Spleen (tissue), 11 donors: ENCODE data around the gene MYO3B. TPM values are rescaled to one million over a fixed set of nuclear protein-coding genes. Genes with fewer than 3 reads are reported as not detected.

ENCODE experiments used
- DNase-seq: peaks from one replicate; pipeline ENCODE4 v3.0.0-alpha.2; 2020
- H3K27ac ChIP-seq, 8 donors: fragments of 200-600 bp; sonication (generic) in 7 of 8; 1 replicate in 4 of 8; 2 replicates in 4 of 8; pipeline versions ENCODE4 v1.5.0 to v1.8.0; 2016 to 2021; ENCODE audit warnings: inconsistent platforms in 4 of 8, mild to moderate bottlenecking in 4 of 8, moderate library complexity in 1 of 8
- H3K27me3 ChIP-seq, 7 donors: fragments of 200-600 bp; sonication (generic) in 6 of 7; replicated peaks in 1 of 7; 1 replicate in 4 of 7; 2 replicates in 3 of 7; pipeline versions ENCODE4 v1.5.0 to v1.8.0; 2016 to 2021; ENCODE audit warnings: inconsistent platforms in 3 of 7, mild to moderate bottlenecking in 1 of 7
- H3K36me3 ChIP-seq, 6 donors: fragments of 200-600 bp; sonication (generic) in 5 of 6; 1 replicate in 4 of 6; 2 replicates in 2 of 6; pipeline versions ENCODE4 v1.5.0 to v1.8.0; 2016 to 2021; ENCODE audit warnings: inconsistent platforms in 2 of 6
- H3K4me1 ChIP-seq, 6 donors: fragments of 200-600 bp; sonication (generic) in 5 of 6; 1 replicate in 3 of 6; 2 replicates in 3 of 6; pipeline versions ENCODE4 v1.5.0 to v1.8.0; 2016 to 2021; ENCODE audit warnings: inconsistent platforms in 3 of 6
- H3K4me3 ChIP-seq, 8 donors: fragments of 200-600 bp; sonication (generic) in 7 of 8; 1 replicate in 4 of 8; 2 replicates in 4 of 8; pipeline versions ENCODE4 v1.5.0 to v1.8.0; 2016 to 2021; ENCODE audit warnings: inconsistent platforms in 4 of 8, mild to moderate bottlenecking in 4 of 8, moderate library complexity in 2 of 8
- H3K9me3 ChIP-seq, 8 donors: fragments of 200-600 bp; sonication (generic) in 7 of 8; 1 replicate in 4 of 8; 2 replicates in 4 of 8; pipeline versions ENCODE4 v1.5.0 to v1.8.0; 2016 to 2021; ENCODE audit warnings: inconsistent platforms in 4 of 8
- POLR2A ChIP-seq, 3 donors: fragments of 450-650 bp; IDR thresholded peaks; one replicate each; pipeline ENCODE4 v1.5.1; 2017; ENCODE audit warnings: antibody characterized with exemption in 3 of 3, mild to moderate bottlenecking in 1 of 3
- POLR2AphosphoS5 ChIP-seq, 3 donors: sonication (generic); formaldehyde crosslinking; IDR thresholded peaks; one replicate each; pipeline ENCODE4 v1.5.1; 2017; ENCODE audit warnings: antibody characterized with exemption in 3 of 3
- WGBS, 5 donors: extraction: QIAGEN DNeasy Blood & Tissue Kit in 3 of 5; methylation state at CpG; one replicate each; pipeline versions ENCODE4 v1.1.5 to v1.1.7; 2013 to 2018; 5-methylcytosine and 5-hydroxymethylcytosine counted together
- intact Hi-C: fragments of 100-400 bp; cut with DNase I; formaldehyde crosslinking; loops from one replicate; pipeline ENCODE4 v1.15.0; 2023; ENCODE audit warnings: low total_unique reads
- polyA plus RNA-seq, 3 donors: library from polyadenylated mRNA; stranded (reverse); fragments of 200-250 nt; gene quantifications; one replicate each; pipeline ENCODE4 v1.2.1, GENCODE V29; 2013
- total RNA-seq, 7 donors: library from RNA; depleted of rRNA in 3 of 7; stranded (reverse); fragments of >200 nt in 3 of 7; fragmentation: NEBNext Ultra II Directional in 4 of 7; extraction: Animal tissue kit (Norgen Biotek cat#: 25700) in 4 of 7; gene quantifications; one replicate each; pipeline versions ENCODE4 v1.1.0 to v1.2.1, GENCODE V29; 2016 to 2021
- TF ChIP-seq, protein P1 (sequence below), 11 experiments: fragments of 200-600 bp in 7 of 11; fragments of 450-650 bp in 4 of 11; sonication (generic) in 4 of 11; IDR thresholded peaks in 8 of 11; conservative IDR thresholded peaks in 3 of 11; 1 replicate in 7 of 11; 2 replicates in 4 of 11; pipeline versions ENCODE4 v1.4.0 to v1.8.0; 2016 to 2021; ENCODE audit warnings: antibody characterized with exemption in 11 of 11, inconsistent platforms in 4 of 11, mild to moderate bottlenecking in 1 of 11
- donor health status: healthy with polysubstance abuse.
- donor health status: DM: no; HTN: no; CAD: no; lungs with moderate emphysema.
- donor health status: DM: no; HTN: no; CAD: no.
- donor health status: Bipolar disorder and iron deficiency.
- donor health status: healthy.
- donor health status: DM: no; HTN: no; CAD: no.
- donor health status: DM: yes; HTN: yes; CAD: no.

Gene MYO3B
- total and polyA plus RNA-seq, 10 donors: 0.03 to 2.0 (median 0.58) TPM; not detected in 4

DNA sequence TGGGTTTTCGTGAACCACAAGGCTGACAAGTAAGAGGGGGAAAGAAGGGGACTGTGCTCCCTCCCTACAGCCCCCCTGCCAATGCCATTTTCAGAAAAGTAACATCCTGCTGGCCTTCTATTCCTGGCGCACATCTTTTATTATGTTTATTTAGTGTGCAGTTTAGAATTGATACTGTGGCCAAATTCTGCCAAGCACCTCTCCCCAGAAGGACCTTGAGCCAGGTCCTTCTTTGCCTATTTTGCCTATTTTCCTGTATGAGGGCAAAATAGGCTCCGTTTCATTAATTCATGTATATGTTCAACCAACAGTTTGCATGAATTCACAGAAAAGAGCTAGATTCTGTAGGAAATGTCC, 136.0 kb downstream of the MYO3B start:
- H3K36me3 ChIP-seq: no peaks in the 10 kb centered on the region
- H3K4me3 ChIP-seq: no peak overlapping the region
- intact Hi-C loops: no loop called here
- WGBS, 5 donors: 72 to 88% (median 80%) methylated on average over 3 of the region's 3 CpGs
- H3K27me3 ChIP-seq: no peaks in the 10 kb centered on the region
- no peak overlapping the region for H3K27ac ChIP-seq
- H3K4me1 ChIP-seq: no peaks in the 10 kb centered on the region
- DNase-seq: no peak
- TF ChIP-seq, protein P1, sequence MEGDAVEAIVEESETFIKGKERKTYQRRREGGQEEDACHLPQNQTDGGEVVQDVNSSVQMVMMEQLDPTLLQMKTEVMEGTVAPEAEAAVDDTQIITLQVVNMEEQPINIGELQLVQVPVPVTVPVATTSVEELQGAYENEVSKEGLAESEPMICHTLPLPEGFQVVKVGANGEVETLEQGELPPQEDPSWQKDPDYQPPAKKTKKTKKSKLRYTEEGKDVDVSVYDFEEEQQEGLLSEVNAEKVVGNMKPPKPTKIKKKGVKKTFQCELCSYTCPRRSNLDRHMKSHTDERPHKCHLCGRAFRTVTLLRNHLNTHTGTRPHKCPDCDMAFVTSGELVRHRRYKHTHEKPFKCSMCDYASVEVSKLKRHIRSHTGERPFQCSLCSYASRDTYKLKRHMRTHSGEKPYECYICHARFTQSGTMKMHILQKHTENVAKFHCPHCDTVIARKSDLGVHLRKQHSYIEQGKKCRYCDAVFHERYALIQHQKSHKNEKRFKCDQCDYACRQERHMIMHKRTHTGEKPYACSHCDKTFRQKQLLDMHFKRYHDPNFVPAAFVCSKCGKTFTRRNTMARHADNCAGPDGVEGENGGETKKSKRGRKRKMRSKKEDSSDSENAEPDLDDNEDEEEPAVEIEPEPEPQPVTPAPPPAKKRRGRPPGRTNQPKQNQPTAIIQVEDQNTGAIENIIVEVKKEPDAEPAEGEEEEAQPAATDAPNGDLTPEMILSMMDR (IDR thresholded peaks at IDR 0.05 in 8 of 11, conservative IDR thresholded peaks at IDR 0.05 in 3 of 11): no peak
- TF ChIP-seq POLR2AphosphoS5 (IDR thresholded peaks at IDR 0.05) (no peak), POLR2A (IDR thresholded peaks at IDR 0.05) (no peak)
- peaks cover 0 to 2% (median 0%) of the 10 kb centered on the region in 8 donors for H3K9me3 ChIP-seq

DNA sequence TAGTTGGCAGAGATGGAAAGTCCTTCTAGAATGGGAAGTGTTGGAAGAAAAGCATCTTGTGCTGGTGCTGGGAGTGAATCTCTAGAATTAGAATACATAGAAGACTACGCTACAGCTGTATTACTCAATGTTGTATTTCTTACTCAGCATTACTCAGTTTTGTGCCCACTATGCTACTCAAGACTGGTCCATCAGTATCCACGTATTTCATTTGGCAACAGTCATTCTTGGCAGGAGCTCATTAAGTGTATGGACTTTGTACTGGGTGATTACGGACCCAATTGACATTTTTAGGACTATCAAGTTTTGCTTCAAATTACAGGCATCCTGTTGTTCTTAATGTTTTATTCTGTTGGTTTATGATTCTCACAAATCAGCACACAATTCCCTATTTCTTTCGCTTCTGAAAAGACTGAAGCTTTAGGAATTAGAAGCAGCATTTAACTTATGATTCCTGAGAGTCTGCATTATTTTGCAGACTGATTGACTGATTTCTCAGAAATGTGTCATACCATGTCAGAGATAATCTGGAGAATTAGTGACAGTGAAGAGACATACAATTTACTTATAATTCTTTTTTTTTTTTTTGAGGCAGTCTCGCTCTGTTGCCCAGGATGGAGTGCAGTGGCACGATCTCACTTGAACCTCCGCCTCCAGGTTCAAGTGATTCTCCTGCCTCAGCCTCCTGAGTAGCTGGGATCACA, 136.9 kb downstream of the MYO3B start:
- no peaks in the 10 kb centered on the region for H3K4me1 ChIP-seq
- intact Hi-C loops: no loop called here
- no peaks in the 10 kb centered on the region for H3K27me3 ChIP-seq
- DNase-seq: no peak
- 88 to 96% (median 92%) methylated on average over 7 of the region's 7 CpGs for WGBS, 5 donors
- peaks cover 0 to 10% (median 0%) of the 10 kb centered on the region in 8 donors for H3K9me3 ChIP-seq
- H3K27ac ChIP-seq: no peak overlapping the region
- no peak overlapping the region for H3K4me3 ChIP-seq
- TF ChIP-seq, protein P1 (IDR thresholded peaks at IDR 0.05 in 8 of 11, conservative IDR thresholded peaks at IDR 0.05 in 3 of 11): no peak
- TF ChIP-seq POLR2A (IDR thresholded peaks at IDR 0.05): no peak
- TF ChIP-seq POLR2AphosphoS5 (IDR thresholded peaks at IDR 0.05): no peak
- H3K36me3 ChIP-seq: no peaks in the 10 kb centered on the region

DNA sequence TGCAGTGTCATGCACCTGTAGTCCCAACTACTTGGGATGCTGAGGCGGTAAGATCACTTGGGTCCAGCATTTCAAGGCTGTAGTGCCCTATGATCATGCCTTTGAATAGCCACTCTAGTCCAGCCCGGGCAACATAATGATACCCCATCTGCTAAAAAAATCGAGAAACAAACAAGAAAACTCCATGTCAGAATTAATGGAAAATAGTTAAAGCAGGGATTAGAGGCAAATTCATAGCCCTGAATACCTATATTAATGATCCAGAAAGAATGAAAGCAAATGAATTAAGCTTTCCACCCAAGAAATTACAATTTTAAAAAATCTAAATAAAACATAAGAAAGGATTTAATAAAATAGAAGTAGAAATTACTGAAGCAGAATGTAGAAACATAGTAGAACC, 143.0 kb downstream of the MYO3B start:
- Histone ChIP-seq H3K9me3 (peaks cover 0 to 26% (median 12%) of the 10 kb centered on the region in 8 donors), H3K36me3 (no peaks in the 10 kb centered on the region), H3K27me3 (no peaks in the 10 kb centered on the region), H3K27ac (no peak overlapping the region), H3K4me3 (no peak overlapping the region), H3K4me1 (no peaks in the 10 kb centered on the region)
- DNase-seq: no peak
- 88 to 92% (median 90%) methylated on average over 3 of the region's 3 CpGs for WGBS, 5 donors
- no peak for TF ChIP-seq POLR2AphosphoS5 (IDR thresholded peaks at IDR 0.05)
- no peak for TF ChIP-seq POLR2A (IDR thresholded peaks at IDR 0.05)
- intact Hi-C loops: no loop called here

DNA sequence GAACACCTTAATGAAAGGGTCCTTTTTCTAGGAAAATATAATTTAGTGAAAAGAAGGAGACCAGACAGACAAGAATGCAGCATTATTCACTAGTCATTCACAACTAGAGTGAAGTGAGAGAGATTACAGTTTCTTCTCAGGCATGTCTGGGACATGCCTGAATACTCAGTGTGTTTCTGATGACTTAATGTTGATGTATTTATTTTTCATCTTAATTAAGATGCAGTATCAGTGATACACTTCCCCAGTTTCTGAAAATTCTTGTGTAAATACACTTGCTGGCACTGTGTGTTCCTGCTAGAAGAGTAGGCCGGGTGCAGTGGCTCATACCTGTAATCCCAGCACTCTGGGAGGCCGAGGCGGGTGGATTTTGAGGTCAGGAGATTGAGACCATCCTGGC, 143.6 kb downstream of the MYO3B start:
- Histone ChIP-seq H3K9me3 (peaks cover 0 to 26% (median 12%) of the 10 kb centered on the region in 8 donors), H3K4me3 (no peak overlapping the region), H3K36me3 (no peaks in the 10 kb centered on the region), H3K27me3 (no peaks in the 10 kb centered on the region), H3K27ac (no peak overlapping the region), H3K4me1 (no peaks in the 10 kb centered on the region)
- DNase-seq: no peak
- intact Hi-C loops: no loop called here
- TF ChIP-seq, protein P1 (IDR thresholded peaks at IDR 0.05 in 8 of 11, conservative IDR thresholded peaks at IDR 0.05 in 3 of 11): no peak
- TF ChIP-seq POLR2AphosphoS5 (IDR thresholded peaks at IDR 0.05): no peak
- TF ChIP-seq POLR2A (IDR thresholded peaks at IDR 0.05): no peak
- WGBS, 5 donors: 91 to 95% (median 93%) methylated on average over 3 of the region's 3 CpGs
